T47D (cell line): ENCODE measurements around the gene GBX1.

ENCODE experiments used
- DNase-seq, 2 experiments: peaks; one replicate each; pipeline versions ENCODE4 v3.0.0 to v3.0.0-alpha.2; 2011 to 2012; ENCODE audit warnings: low read depth in 1 of 2, low spot score in 1 of 2
- JUND ChIP-seq: IDR thresholded peaks from 2 replicates; pipeline ENCODE4 v1.6.1; 2012; ENCODE audit warnings: low read depth
- in situ Hi-C: cut with HindIII; loops from 2 replicates; pipeline ENCODE4 v1.10.0; 2016; ENCODE audit warnings: low sequenced_read_pairs, low pct_unique_long_range_greater_than_20kb

Gene GBX1

GRCh38 chr7:151188252-151188542 is 20.7 kb upstream of the GBX1 start:
- TF ChIP-seq JUND, result no peak
- no peak for DNase-seq
- in situ Hi-C loops, result no loop called here

DNA sequence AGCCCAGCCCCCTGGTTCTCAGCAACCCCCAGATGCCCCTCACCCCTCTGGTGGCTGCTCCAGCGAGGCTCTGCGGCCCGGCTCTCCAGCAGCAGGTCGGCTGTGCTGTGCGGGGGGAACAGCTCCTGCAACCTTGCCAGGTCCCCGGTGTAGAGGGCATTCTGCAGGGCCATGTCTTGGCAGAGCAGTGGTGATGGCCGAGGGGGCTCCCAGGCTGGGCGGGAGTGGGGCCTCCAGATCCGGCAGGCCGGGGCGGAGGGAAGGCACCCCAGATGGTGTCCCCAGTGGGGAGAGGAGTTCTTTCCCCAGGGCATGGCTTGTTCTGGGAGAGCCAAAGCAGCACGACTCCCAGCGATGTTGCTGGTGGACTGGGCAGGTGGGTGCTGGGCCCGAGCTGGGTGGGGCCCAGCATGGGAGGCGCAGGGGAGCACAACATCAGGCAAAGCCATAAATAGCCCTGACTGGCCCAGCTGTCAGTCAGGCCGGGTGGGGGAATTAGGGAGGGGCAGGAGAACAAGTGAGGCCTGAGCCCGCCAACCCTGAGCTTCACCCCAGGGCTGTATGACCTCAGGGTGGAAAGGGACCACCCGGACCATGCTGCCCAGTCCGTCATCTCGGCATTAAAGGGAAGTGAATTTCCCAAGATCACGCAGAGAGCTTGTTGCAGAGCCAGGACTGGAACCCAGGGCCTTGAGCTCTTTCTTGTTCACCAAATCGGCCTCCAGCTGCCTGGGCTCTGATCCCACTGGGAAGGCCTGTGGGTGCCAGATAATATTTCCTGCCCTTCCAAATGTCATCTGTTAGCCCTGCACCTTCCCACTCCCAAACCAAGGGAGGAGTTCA is 20.1 kb upstream of the GBX1 start:
- no peak for TF ChIP-seq JUND
- in situ Hi-C loops, result no loop called here

GRCh38 chr7:151186640-151187408 is 19.3 kb upstream of the GBX1 start, which contains the start of gene ASB10:
Gene ASB10, minus strand, starts transcription at chr7:151187250. Its CDS starts 120 bp downstream, at chr7:151187130.
- no peak for TF ChIP-seq JUND
- in situ Hi-C loops, result no loop called here
- no peak for DNase-seq

More for the DNA sequence above, 20.1 kb upstream of the GBX1 start:
- DNase-seq, result no peak

GRCh38 chr7:151185762-151186639 is 18.5 kb upstream of the GBX1 start:
- no peak for DNase-seq
- in situ Hi-C loops, result no loop called here
- TF ChIP-seq JUND, result no peak

- in situ Hi-C loops, result no loop called here
- DNase-seq, result no peak
- TF ChIP-seq JUND, result no peak
Observed at GRCh38 chr7:151181011-151181431, 13.5 kb upstream of the GBX1 start.

DNA sequence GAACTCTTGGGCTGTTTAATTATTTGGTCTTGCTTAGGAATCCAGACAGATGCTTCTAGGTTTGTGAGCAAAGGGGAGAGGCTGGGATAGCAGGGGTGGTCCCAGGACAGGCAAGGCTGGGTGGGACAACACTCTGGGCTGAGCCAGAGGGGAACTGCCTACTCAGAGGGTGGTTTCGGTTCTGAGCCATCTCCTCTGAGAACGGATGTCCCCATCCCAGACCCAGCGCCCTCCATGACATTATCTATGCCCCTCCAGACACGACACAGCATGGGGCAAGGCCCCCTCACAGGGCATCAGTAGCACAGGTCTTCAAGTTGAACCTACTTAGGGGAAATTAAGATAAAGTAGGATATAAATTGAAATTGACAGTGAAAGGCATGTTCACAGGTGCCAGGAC is 12.5 kb upstream of the GBX1 start:
- in situ Hi-C loops, result no loop called here
- no peak for TF ChIP-seq JUND
- no peak for DNase-seq

- TF ChIP-seq JUND, result no peak
- in situ Hi-C loops, result no loop called here
- no peak for DNase-seq
Observed at GRCh38 chr7:151179287-151179860, 11.9 kb upstream of the GBX1 start.

- TF ChIP-seq JUND, result no peak
- in situ Hi-C loops, result no loop called here
- no peak for DNase-seq
Observed at GRCh38 chr7:151178831-151179230, 11.3 kb upstream of the GBX1 start.

GRCh38 chr7:151178236-151178635 is 10.7 kb upstream of the GBX1 start:
- no peak for TF ChIP-seq JUND
- in situ Hi-C loops, result no loop called here
- no peak for DNase-seq

DNA sequence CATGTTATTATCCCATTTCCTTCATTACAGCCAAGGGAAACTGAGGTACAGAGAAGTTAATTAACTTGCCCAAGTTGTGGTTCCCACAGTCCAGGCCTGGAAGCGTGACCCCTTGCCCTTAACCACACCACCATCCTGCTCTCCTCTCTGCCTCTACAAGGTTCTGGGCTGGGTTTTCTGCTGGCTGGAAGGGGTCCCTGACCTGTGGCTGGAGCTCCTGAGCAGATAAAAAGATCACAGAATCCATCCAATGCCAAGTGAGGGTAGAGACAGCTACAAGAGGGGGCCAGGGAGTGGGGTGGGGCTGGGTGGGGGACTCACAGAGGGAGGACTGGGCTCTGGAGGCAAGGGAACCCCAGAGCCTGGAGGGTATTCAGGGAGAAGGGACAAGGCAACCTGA is 9.8 kb upstream of the GBX1 start:
- in situ Hi-C loops, result no loop called here
- TF ChIP-seq JUND, result no peak
- DNase-seq, result no peak

GRCh38 chr7:151176401-151176800 is 8.9 kb upstream of the GBX1 start:
- no peak for TF ChIP-seq JUND
- in situ Hi-C loops, result no loop called here
- DNase-seq, result no peak

- no peak for TF ChIP-seq JUND
- DNase-seq, result no peak
- in situ Hi-C loops, result no loop called here
Observed at GRCh38 chr7:151175793-151176311, 8.4 kb upstream of the GBX1 start.
